Uterus (tissue), 2 donors: ENCODE measurements around the gene PARD3.

ENCODE experiments used
- CTCF ChIP-seq, 4 experiments: fragments of 200-600 bp in 2 of 4; fragments of 450-650 bp in 2 of 4; sonication (generic) in 2 of 4; IDR thresholded peaks; one replicate each; pipeline ENCODE4 v1.5.1; 2016 to 2019; ENCODE audit warnings: antibody characterized with exemption in 4 of 4, mild to moderate bottlenecking in 2 of 4, moderate library complexity in 1 of 4
- POLR2A ChIP-seq, 2 donors: fragments of 450-650 bp; IDR thresholded peaks; one replicate each; pipeline ENCODE4 v1.6.1; 2016; ENCODE audit warnings: antibody characterized with exemption in 2 of 2, mild to moderate bottlenecking in 1 of 2, moderate library complexity in 1 of 2

GRCh38 chr10:34407324-34407805 is 407.7 kb downstream of the PARD3 start:
- TF ChIP-seq CTCF (IDR thresholded peaks at IDR 0.05) (no peak), POLR2A (IDR thresholded peaks at IDR 0.05) (no peak)
